Adrenal gland (tissue), 5 donors: ENCODE results near the gene DNASE2.

ENCODE experiments used
- CTCF ChIP-seq, 6 experiments: fragments of 450-650 bp in 4 of 6; fragments of 200-600 bp in 2 of 6; sonication (generic) in 1 of 6; IDR thresholded peaks; 1 replicate in 5 of 6; 2 replicates in 1 of 6; pipeline versions ENCODE4 v1.5.1 to v1.8.0; 2016 to 2021; ENCODE audit warnings: antibody characterized with exemption in 6 of 6, mild to moderate bottlenecking in 2 of 6, moderate library complexity in 1 of 6
- POLR2A ChIP-seq, 2 donors: fragments of 450-650 bp; IDR thresholded peaks; one replicate each; pipeline ENCODE4 v1.6.1; 2017; ENCODE audit warnings: antibody characterized with exemption in 2 of 2, mild to moderate bottlenecking in 2 of 2, moderate library complexity in 1 of 2
- donor health status: DM: no; HTN: no; CAD: no.

- TF ChIP-seq CTCF (IDR thresholded peaks at IDR 0.05): no peak
- TF ChIP-seq POLR2A (IDR thresholded peaks at IDR 0.05): no peak
These were observed 32.8 kb upstream of the DNASE2 start for GRCh38 chr19:12913851-12914690.
